HG03095 (cell line): ENCODE measurements around the gene CABLES2.
"Not testable (repeated sequence)": the region's sequence is repeated elsewhere in the genome, so short reads cannot be mapped to it uniquely, and the experiment has no call there.

Experiments
- ATAC-seq: cut with Tn5 transposase; IDR thresholded peaks from one replicate; pipeline ENCODE4 v1.9.1; 2021; ENCODE audit warnings: moderate library complexity; ENCODE audit not compliant: unreplicated experiment

The CABLES2 gene

DNA sequence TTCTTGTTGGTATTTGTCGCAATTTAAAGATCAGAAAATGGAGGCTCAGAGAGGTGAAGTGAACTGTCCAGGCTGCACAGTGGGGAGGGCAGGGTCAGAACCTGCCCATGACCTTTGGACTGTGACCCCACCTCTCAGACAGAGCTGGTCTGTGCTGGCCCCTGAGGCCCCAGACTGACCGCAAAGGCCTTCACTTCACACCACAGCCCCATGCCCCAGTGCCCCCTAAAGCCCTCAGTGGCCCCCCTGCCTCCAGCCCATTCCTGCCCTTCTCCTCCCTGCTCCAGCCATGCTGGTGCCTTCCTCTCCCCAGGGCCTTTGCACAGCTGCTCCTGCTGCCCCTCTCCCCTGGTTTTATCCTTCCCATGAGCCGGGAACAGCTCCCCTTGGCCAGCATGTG lies 29.6 kb upstream of the CABLES2 start:
- ATAC-seq: no peak

DNA sequence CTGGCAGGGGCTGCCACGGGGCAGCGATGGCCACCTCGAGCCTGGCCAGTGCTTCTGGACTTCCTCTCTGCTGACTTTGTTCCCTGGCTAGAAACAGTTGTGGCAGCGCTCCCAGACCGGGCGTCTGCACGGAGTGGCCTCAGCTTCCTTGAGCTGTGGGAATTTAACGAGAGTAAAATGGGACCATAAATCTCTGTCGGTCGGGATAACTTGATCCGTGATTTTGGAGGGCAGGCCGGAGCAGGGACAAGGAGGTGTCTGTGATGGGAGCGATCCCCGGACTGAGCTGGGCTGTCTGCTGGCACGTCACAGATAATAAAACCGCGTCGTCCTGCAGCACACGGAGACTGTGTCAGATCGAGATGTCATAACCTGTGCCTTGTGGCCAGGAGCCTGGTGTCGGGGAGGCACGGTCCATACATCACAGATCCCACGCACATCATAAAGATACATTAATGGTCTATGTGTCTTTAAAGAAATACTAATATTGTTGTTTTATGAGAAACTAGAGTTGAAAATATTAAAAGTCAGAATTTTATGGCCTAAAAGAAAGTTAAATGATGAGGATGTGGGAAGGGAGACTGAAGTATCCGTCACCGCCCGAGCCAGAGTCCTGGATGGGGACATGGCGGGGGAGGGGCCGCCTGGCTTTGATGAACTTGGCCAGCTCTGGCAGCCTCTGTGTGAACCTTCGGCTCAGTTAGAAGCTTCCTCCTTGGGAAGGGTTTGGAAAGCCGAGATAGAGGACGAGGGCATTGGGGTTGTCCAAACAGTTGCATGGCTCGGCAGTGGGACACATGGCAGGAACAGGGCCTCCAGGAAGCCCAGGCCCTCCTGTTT lies 26.8 kb upstream of the CABLES2 start:
- ATAC-seq: no peak

DNA sequence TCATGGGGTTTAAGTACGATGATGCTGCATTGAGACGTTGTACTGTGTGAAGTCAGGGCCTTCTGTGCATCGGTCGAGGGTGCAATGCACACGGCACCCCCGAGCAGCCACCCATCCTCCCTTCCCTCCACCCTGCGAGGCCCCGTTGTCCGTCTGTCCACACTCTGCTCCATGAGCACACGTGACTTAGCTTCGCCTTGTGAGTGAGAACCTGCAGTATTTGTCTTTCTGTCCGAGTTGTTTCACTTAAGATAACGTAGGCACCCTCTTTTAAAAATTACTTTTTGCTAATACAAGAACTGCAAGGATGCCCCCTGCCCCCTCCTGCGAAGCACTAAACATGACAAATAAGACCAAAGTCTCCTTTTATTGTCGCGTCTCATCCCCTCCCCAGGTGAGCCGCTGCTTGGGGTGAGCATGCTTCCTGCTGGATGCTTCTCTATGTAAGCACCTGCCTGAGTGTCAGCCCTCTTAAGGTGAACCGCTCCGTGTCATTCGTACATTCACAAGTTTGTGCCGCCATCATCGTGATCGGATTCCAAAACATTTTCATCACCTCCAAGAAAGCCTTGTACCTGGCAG lies 23.9 kb upstream of the CABLES2 start:
- no peak for ATAC-seq

DNA sequence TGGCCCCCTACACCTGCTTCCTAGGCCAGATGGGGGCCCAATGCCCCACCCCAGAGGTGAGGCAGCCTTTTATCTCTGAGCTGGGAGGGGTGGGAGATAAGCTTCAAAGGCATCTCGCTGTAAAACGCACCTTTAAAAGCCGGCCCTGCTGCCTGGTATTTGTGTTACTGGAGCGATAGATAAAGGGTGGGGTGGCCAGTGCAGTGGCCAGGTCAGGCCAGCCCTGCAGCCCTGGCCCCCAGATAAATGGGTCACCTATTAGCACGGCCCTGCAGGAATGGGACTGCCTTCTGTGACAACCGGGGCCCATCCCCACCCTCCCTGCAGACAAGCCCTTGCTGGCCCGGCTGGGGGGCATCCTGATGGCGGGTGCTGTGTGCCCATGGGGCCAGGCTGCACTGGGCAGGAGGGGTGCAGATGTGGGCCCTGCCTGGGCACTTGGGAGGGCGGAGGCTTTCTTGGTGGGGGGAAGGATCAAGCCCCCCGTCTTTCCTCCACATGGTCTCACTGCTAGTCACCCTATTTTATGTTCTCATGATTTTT lies 23.3 kb upstream of the CABLES2 start:
- no peak for ATAC-seq

DNA sequence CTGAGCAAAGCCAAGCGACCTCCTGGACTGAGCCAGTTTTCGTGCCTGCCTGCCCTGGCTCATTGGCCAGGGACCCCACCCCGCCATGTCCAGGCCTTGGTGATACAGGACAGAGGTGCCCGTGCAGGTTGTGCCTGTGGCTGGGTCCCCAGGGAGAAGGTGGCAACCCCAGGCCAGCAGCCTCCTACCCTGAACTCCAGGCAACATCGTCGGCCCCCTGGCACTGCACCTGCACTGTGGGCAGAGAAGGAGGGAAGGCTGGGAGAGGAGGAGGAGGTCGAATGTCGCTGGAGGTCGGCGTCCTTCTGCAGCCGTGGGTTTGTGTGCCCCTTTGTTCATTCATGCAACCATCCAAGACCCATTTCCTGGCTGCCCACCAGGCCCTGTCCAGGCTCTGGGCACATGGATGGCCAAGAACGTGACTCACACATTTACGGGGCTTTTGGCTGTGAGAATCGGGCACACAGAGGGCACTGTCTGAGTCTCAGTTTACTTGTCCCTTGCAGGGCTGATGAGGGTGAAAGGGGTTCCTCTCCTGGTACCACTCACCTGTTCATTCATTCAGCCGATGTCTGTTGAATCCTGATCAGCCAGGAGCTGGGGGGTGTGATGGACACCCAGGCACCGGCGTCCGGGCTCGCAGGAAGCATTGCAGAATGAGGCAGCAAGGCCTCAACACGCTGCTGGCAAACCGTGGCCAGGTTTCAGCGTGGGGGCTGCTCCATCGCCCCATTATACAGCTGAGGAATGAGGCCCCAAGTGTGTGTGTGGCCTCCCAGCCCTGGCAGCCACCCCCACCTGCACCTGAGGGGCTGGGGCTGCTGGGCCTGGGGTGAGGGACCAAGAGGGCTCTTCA lies 22.6 kb upstream of the CABLES2 start:
- no peak for ATAC-seq

DNA sequence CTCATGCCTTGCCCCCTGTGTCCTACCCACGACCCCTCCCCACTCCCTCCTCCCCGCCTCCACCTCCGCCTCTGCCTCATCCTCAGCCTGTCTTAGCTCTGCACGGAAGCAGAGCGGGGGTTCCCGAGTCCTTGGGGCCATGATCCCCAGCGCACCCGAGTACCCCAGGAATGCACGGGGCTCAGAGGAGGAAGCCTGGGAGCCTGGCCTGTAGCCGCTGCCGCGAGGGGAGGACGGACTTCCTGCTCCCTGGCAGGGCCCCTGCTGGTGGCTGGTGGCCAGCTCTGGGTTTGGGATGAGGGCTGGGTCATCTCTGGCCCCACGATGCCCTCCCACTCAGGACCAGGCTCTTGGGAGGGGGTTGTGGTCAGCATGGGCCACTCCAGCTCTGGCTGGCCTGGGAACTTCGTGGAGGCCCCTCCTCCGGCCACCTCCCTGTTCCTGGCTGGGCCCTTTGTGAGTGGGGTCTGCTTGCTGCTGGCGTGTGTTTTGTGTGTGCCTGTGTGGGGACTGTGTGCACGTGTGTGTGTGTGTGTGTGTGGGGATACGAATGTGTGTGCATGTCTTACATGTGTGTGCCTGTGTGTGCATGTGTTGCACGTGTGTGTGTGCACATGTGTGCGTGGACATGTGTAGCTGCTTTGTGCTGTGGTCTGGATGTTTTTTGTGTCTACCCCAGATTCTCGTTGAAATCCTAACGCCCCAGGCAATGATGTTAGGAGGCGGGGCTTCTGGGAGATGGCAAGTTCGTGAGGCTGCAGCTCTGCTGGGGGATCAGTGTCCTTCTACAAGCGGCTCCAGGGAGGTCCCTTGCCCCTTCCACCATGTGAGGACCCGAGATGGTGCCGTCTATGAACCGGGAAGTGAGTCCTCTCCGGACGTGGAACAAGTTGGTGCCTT lies 21.6 kb upstream of the CABLES2 start:
- ATAC-seq: no peak

DNA sequence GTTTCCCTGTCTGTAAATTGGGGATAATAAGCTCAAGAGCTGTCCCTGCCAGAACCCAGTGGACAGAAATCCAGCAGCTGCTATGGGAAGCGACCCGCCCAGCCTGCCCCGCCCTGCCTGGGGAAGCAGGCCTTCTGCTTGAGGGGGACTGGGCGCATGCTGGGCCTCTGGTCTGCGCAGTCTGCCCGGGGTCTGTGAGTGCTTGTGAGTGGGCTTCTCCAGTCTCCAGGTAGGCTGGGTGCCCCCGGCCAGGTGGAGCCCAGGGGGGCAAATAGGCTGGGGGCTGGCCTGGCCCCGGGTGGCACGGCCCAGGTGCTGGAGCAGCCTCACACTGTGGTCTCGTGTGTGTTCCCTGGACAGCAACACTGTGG lies 20.9 kb upstream of the CABLES2 start:
- ATAC-seq: no peak

DNA sequence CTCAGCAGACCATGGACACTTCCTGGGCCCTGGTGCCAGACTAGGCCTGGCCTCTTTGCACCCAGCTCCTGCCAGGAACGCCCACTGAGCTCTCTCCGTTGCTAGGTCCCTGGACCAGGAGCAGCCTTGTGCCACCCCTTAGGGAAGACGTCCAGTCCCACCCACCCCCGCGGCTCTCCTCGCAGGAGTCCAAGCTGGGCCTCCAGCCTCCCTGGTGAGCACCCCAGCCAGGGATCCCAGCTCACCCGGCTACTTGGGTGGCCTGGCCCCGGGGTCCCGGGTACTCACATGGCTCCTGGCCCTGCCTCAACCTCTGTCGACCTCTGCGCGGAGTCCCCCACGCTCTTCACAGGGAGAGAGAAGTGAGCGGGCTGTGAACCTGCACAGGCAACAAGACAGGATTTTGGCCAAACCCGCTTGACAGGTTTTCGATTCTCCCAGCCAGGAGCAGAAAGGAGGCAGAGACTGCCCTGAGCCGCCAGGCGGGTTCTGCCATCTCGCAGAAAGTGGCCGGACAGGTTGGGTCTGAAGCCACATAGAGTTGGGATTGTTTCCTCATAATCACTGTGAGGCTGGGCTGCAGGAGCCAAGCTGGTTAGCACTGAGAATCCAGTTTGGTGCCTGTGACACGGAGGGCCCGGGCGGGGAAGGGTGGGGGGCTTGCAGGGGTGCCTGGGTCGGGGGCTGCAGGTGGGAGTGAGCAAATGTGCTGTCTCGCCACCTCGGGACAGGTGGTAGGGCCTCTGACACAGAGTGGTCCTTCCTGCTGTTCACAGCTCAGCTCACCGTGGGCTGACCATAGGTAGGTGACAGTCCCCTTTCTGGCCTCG lies 20.3 kb upstream of the CABLES2 start, which contains the start of gene RBBP8NL:
RBBP8NL (minus strand) TSS at position 368 of the 830 bp plus-strand sequence. CDS start 7,892 bp downstream, outside the sequence.
- ATAC-seq: no peak

DNA sequence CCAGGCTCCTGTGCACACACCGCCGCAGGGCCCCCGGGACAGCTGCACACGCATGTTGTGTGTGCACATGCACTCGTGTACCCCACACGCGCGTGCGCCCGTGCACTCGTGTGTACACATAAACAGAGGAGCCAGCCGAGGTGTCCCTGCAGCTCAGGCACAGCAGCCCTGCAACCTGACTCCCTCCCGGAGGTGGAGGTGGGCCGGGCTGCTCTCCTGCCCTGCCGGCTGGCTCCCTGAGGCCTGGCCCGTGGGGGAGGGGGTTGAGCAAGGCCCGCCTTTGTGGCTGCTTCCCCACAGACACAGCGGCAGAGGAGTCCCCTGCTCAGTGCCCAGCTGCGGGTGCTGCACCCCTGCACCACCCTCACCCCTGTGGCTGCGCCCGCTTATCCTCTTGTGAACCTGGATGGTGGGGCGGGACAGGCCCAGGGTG lies 19.6 kb upstream of the CABLES2 start:
- no peak for ATAC-seq

DNA sequence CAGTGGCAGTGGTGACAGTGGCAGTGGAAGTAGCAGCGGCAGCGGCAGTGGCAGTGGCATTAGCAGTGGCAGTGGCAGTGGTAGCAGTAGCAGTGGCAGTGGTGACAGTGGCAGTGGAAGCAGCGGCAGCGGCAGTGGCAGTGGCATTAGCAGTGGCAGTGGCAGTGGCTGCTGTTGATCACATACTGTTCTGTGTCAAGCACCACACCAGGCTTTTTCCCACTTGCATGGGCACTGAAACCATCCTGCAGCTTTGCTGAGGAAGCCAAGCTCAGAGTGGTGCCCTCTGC lies 18.9 kb upstream of the CABLES2 start:
- not testable (repeated sequence) for ATAC-seq

DNA sequence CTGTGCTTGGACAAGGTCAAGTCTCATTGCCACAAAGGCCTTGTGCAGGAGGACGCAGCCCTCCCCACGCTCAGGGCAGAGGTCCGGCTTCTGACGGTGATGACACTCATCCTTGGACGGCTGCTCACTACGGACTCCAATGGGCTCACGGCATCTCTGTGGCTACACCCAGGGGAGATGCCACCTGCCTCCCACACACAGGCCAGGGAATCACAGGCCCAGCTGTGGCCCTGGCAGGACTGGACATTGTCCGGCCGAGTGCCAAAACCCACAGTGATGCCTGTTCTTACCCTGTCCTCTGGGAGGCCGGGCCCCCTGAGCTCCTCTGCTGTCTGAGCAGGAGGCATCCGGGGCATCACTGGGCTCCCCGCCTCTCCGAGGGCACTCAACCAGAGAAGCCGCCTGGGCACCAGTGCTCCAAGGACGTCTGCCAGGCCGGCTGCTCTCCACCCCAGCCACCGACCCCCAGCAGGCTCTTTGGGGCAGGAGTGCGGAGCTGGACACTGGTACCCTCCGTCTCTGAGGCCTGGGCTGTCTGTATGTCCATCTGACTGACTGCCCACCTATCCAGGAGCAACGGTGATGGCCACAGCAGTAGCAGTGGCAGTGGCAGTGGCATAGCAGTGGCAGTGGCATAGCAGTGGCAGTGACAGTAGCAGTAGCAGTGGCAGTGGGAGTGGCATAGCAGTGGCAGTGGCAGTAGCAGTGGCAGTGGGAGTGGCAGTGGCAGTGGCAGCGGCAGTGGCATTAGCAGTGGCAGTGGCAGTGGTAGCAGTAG lies 18.4 kb upstream of the CABLES2 start:
- ATAC-seq: no peak

DNA sequence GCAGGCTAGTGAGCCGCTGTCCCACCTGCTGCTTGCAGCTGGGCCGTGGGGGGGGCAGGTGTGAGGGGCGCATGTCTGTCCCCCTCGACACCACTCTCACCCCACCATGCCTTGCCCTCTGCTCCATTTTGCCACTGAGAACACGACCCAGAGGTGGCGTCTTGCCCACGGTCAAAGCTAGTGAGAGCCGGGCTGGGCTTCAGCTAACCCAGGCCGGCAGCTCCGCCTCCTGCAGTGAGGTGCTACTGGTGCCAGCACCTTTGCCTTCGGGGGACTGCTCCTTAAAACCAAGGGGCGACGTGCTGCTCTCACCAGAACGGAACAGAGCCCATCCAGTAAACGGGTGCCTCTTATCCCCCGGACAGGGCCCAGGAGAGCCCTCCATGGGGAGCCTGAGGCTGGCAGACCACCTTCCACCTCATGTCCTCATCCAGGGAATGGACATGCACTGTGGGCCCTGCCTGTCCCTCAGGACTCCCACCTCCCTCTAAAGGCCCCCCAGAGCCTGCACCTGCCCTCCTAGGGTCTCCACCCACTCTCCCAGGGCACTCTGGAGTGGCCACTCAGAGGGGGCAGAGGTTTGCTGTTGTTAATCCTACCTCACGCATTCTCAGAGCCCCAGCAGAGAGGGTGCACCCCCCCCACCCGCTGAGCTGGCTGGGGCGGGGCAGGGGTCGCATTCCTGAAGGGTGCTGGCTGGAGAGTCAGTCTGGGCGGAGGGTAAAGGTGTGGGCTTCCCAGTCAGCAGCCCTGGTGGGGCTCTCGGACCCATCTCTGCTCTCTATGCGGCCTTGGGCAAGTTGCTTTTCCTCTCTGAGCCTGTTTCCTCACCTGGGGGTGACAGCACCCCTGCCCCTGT lies 17.4 kb upstream of the CABLES2 start:
- ATAC-seq: no peak

DNA sequence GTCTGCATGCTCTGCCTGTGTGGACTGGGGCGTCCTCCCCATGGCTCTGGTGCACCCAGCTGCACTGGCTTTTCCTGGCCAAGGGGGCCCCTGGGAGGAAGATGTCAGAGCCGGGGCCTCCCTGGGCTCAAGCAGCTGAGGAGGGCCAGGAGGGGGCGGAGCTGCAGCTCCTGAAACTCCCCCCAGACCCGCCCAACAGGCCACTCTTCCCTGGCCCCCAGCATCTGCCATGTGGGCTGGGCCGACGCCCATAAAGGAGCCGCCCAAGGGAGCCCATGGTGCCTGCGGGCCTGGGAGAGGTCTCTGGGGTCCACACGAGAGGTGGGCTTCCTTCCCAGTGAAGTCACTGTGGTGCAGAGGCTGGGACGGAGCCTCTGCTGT lies 16.2 kb upstream of the CABLES2 start:
- no peak for ATAC-seq

DNA sequence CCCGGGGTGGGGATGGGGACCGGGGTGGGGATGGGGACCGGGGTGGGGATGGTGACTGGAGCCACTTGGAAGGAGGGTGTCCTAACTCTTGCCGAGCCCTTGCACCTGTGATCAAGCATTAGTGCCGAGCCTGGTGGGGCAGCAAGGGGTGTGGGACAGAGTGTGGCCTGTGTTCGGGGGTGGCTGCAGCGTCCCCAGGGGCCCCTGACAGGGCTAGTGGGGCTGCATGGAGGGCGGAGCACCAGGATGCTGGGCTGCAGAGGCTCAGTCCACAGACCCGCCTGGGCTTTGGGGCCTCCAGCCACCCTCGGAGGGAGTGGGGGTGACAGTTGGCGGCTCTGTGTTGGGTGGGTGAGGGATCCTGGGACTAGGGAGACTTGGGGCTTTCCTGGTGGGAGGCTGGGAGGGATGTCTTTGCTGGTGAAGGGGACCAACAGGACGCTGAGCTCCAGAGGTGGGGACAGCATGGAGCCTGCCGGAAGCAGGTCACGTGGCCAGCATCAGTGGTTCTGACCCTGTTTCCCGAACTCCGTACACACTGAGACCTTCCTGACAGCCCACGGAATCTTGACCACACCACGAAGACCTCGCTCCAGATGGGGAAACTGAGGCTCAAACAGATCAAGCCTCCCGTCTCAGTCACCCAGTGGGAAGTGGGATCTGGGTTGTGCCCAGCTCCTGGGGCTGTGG lies 15.7 kb upstream of the CABLES2 start:
- ATAC-seq: no peak

DNA sequence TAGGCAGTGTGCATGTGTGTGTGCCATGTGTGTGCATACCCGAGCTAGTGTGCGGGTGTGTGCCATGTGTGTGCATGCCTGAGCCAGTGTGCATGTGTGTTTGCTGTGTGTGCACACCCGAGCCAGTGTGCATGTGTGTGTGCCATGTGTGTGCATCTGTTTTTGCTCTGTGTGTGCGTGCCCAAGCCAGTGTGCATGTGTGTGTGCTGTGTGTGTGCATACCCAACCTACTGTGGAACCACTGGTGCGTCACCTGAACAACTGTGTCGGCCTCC lies 14.6 kb upstream of the CABLES2 start:
- ATAC-seq: no peak

DNA sequence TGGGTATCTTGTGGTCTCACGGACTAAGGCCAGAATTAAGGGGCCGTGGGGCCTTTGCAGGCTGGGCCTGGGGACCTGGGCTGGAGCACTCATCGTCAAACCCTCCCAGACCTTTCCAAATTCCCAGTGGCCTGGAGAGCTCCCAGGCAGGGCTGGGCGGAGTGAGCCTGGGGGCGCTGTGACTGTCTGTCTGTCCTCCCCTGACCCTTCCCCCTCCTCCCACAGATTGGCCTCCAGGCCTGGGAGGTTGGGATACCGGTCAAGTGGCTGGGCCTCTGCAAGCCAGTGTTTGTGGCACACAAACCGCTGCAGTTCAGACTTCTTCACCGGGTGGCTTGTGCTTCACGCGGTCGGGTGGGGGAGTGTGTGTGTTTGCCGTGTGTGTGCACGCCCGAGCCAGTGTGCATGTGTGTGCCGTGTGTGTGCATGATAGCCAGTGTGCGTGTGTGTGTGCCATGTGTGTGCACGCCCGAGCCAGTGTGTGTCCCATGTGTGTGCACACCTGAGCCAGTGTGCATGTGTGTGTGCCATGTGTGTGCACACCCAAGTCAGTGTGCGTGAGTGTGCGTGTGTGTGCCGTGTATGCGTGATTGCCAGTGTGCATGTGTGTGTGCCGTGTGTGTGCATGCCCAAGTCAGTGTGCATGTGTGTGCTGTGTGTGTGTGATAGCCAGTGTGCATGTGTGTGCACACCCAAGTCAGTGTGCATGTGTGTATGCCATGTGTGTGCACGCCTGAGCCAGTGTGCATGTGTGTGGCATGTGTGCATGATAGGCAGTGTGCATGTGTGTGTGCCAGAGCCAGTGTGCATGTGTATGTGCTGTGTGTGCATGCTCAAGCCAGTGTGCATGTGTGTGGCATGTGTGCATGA lies 14.0 kb upstream of the CABLES2 start:
- ATAC-seq: no peak

DNA sequence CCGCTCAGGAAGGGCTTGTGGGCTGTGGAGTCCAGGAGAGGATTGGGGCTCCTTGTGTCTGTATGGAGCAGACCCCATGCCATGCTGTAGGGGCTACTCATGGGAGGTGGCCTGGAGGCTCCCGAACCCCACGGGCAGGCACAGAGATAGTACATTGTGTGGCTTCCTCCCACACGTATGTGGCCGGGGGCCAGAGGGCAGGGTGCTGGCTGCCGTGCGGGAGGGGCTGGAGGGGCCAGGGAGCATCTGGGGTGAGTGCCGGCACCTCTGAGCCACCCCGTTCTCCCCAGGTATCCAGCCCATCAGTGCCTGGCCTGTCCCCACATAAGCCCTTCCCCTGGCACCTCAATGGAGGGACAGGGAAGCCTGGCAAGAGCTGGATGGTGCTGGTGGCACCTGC lies 12.7 kb upstream of the CABLES2 start:
- no peak for ATAC-seq
